ENCODE data around the gene KRTAP2-2. TPM values are rescaled to one million over a fixed set of nuclear protein-coding genes. Genes with fewer than 3 reads are reported as not detected.

The KRTAP2-2 gene
- total and polyA plus RNA-seq, 2 of the 8 experiments (the other 6 are each of a cell fraction or from before 2014, with no cell fraction given) = not detected

DNA sequence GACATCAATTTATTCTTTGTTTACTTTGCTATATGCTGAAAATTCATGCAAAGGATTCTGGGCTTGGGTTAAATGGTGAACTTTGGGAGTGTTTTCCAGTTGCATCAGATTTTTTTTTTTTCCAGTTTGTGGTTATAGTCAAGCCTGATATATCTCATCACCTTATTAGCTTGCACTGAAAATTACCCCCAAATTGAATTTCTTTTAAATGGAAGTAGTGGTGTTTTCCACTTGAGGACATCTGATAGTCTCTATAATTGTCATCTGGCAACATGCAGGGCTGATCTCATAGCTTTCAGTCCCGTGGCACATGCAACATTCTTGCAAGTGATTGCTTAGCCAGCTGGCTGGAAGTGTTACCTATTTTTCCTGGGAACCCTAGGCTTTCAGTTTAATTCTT, 41.4 kb downstream of the KRTAP2-2 start:
- no peaks in the 10 kb centered on the region for H3K36me3 ChIP-seq (ENCODE audit: control insufficient read depth in 2 of 4, insufficient read depth in 4 of 4, low read length in 3 of 4)
- H4K5ac ChIP-seq (ENCODE audit: insufficient read length, low read depth, low read length) = no peak overlapping the region
- no peak overlapping the region for H3K18ac ChIP-seq (ENCODE audit: extremely low read depth, low read length)
- H3K79me2 ChIP-seq (ENCODE audit: control insufficient read depth in 1 of 2, insufficient read depth in 2 of 2, low read length in 2 of 2) = no peaks in the 10 kb centered on the region
- CTCF ChIA-PET (ENCODE audit: partially characterized antibody) = interaction anchor here (1.2 to 1.3 kb wide), 2 partner anchors 50 to 309 kb away, joined by 4 to 5 read pairs; no protein-coding TSS in a partner anchor
- H3K27me3 ChIP-seq (replicated peaks in 1 of 4; ENCODE audit: control insufficient read depth in 3 of 4, extremely low read depth in 1 of 4, insufficient read depth in 3 of 4, low read length in 3 of 4) = no peaks in the 10 kb centered on the region; a peak in 1 of 7 replicates
- no peak overlapping the region for H3K14ac ChIP-seq (ENCODE audit: insufficient read length)
- no peak overlapping the region for H2BK15ac ChIP-seq (ENCODE audit: low read length)
- no peak overlapping the region for H3K4me3 ChIP-seq (ENCODE audit: extremely low read depth in 1 of 4, insufficient read depth in 2 of 4, low read depth in 3 of 4, low read length in 4 of 4)
- H2AK5ac ChIP-seq (ENCODE audit: low read depth, low read length) = no peak overlapping the region
- no peak overlapping the region for H3K9ac ChIP-seq (replicated peaks in 1 of 4; ENCODE audit: extremely low read depth in 1 of 4, low read depth in 3 of 4, low read length in 3 of 4)
- no peak overlapping the region for H4K8ac ChIP-seq (ENCODE audit: extremely low read depth, insufficient read depth, low read length)
- H2BK20ac ChIP-seq (ENCODE audit: low read length) = no peak overlapping the region
- no peak overlapping the region for H3K56ac ChIP-seq (replicated peaks; ENCODE audit: insufficient read length, low read depth, low read length)
- H3K23me2 ChIP-seq (ENCODE audit: low read depth, low read length) = no peaks in the 10 kb centered on the region
- no peak overlapping the region for H3K4ac ChIP-seq (replicated peaks; ENCODE audit: insufficient read length, low read depth, low read length)
- H2BK12ac ChIP-seq (ENCODE audit: low read depth, low read length) = no peak overlapping the region
- H3K4me1 ChIP-seq (replicated peaks in 1 of 4; ENCODE audit: control insufficient read depth in 3 of 4, insufficient read depth in 4 of 4, low read length in 3 of 4) = peaks cover 0 to 8% (median 5%) of the 10 kb centered on the region in 4 experiments; a peak in 6 of 7 replicates
- H3K4me2 ChIP-seq (ENCODE audit: insufficient read depth in 1 of 2, low read depth in 2 of 2, low read length in 2 of 2) = no peak overlapping the region
- no peak overlapping the region for H2BK5ac ChIP-seq (ENCODE audit: low read depth, low read length)
- no peak overlapping the region for H3K27ac ChIP-seq (ENCODE audit: low read depth, low read length)
- POLR2A ChIA-PET (ENCODE audit: partially characterized antibody) = no interaction called here
- 77% methylated on average over 1 of the region's 1 CpG; no CpG with 5 or more reads in 1 of the 2 experiments for WGBS, 2 experiments (ENCODE audit: extremely low coverage in 1 of 2, insufficient coverage in 1 of 2, insufficient read length in 1 of 2, insufficient replicate concordance in 2 of 2, low coverage in 1 of 2, low lambda C conversion rate in 2 of 2, missing lambda C conversion rate in 1 of 2)
- no peaks in the 10 kb centered on the region for H3K79me1 ChIP-seq (ENCODE audit: low read depth, low read length)
- H4K91ac ChIP-seq (replicated peaks; ENCODE audit: insufficient read length, low read length) = no peak overlapping the region
- H3K9me3 ChIP-seq (ENCODE audit: insufficient read depth in 2 of 2, low read depth in 1 of 2, low read length in 1 of 2) = no peaks in the 10 kb centered on the region
- no peak for FAIRE-seq
- DNase-seq (ENCODE audit: low read depth in 1 of 2, low spot score in 2 of 2) = no peak
- H2BK120ac ChIP-seq (replicated peaks; ENCODE audit: low read depth, low read length) = no peak overlapping the region
- H4K20me1 ChIP-seq (replicated peaks in 1 of 2; ENCODE audit: control insufficient read depth in 1 of 2, insufficient read depth in 2 of 2, low read length in 2 of 2) = no peaks in the 10 kb centered on the region
- no peak overlapping the region for H2AFZ ChIP-seq (ENCODE audit: low read length)
- H3K23ac ChIP-seq (ENCODE audit: insufficient read length) = no peak overlapping the region
- TF ChIP-seq, protein P1, sequence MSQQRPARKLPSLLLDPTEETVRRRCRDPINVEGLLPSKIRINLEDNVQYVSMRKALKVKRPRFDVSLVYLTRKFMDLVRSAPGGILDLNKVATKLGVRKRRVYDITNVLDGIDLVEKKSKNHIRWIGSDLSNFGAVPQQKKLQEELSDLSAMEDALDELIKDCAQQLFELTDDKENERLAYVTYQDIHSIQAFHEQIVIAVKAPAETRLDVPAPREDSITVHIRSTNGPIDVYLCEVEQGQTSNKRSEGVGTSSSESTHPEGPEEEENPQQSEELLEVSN (IDR thresholded peaks at IDR 0.05) = no peak
- no peak for TF ChIP-seq GABPA (IDR thresholded peaks at IDR 0.05; ENCODE audit: borderline replicate concordance, insufficient read depth, low read length)
- no peak for TF ChIP-seq ASH2L (IDR thresholded peaks at IDR 0.05; ENCODE audit: low read length)
- TF ChIP-seq ZNF274 (IDR thresholded peaks at IDR 0.05; ENCODE audit: borderline replicate concordance, extremely low read depth, low read length) = no peak
- TF ChIP-seq TAF7 (optimal IDR thresholded peaks at IDR 0.05; ENCODE audit: borderline replicate concordance, low read depth, low read length) = no peak
- no peak for TF ChIP-seq TAF1 (IDR thresholded peaks at IDR 0.05; ENCODE audit: low read depth, low read length)
- no peak for TF ChIP-seq TBP (IDR thresholded peaks at IDR 0.05; ENCODE audit: low read depth, low read length)
- no peak for TF ChIP-seq SIX5 (IDR thresholded peaks at IDR 0.05; ENCODE audit: low read depth, low read length)
- TF ChIP-seq JUN (IDR thresholded peaks at IDR 0.05; ENCODE audit: low read depth, low read length) = no peak
- no peak for TF ChIP-seq YY1 (IDR thresholded peaks at IDR 0.05; ENCODE audit: low read depth, low read length)
- TF ChIP-seq CTBP2 (IDR thresholded peaks at IDR 0.05; ENCODE audit: borderline replicate concordance, insufficient read depth, insufficient read length, low read length) = no peak
- no peak for TF ChIP-seq TEAD4 (IDR thresholded peaks at IDR 0.05; ENCODE audit: low read depth, low read length)
- TF ChIP-seq, protein P2, sequence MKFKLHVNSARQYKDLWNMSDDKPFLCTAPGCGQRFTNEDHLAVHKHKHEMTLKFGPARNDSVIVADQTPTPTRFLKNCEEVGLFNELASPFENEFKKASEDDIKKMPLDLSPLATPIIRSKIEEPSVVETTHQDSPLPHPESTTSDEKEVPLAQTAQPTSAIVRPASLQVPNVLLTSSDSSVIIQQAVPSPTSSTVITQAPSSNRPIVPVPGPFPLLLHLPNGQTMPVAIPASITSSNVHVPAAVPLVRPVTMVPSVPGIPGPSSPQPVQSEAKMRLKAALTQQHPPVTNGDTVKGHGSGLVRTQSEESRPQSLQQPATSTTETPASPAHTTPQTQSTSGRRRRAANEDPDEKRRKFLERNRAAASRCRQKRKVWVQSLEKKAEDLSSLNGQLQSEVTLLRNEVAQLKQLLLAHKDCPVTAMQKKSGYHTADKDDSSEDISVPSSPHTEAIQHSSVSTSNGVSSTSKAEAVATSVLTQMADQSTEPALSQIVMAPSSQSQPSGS (IDR thresholded peaks at IDR 0.05; ENCODE audit: low read length) = no peak

All from H1 (cell line).